Neuron (in vitro differentiated cells): Measurements from ENCODE around the gene SLC22A4.

Source experiments
- H2AFZ ChIP-seq: one replicate; pipeline ENCODE4 v1.6.1; 2013; ENCODE audit warnings: low read depth, mild to moderate bottlenecking, inconsistent platforms, low read length, moderate library complexity
- H3K27me3 ChIP-seq: one replicate; pipeline ENCODE4 v1.6.1; 2013; ENCODE audit warnings: low read length; ENCODE audit not compliant: insufficient read depth
- H3K36me3 ChIP-seq: one replicate; pipeline ENCODE4 v1.6.1; 2013; ENCODE audit warnings: low read length; ENCODE audit not compliant: insufficient read depth
- H3K4me1 ChIP-seq: one replicate; pipeline ENCODE4 v1.6.1; 2013; ENCODE audit warnings: low read length; ENCODE audit not compliant: insufficient read depth
- H3K4me3 ChIP-seq: 2 replicates; pipeline ENCODE4 v1.5.1; 2013; ENCODE audit warnings: mild to moderate bottlenecking, low read length, moderate library complexity
- H3K9me3 ChIP-seq: one replicate; pipeline ENCODE4 v1.6.1; 2013; ENCODE audit warnings: low read length

SLC22A4 gene

GRCh38 chr5:132258102-132259068 is 35.8 kb upstream of the SLC22A4 start:
- Histone ChIP-seq H3K4me3 (no peak overlapping the region), H2AFZ (no peak overlapping the region), H3K9me3 (no peaks in the 10 kb centered on the region), H3K27me3 (peaks cover 7% of the 10 kb centered on the region), H3K36me3 (no peaks in the 10 kb centered on the region), H3K4me1 (no peaks in the 10 kb centered on the region)

- Histone ChIP-seq H3K4me1 (no peaks in the 10 kb centered on the region), H3K9me3 (no peaks in the 10 kb centered on the region), H3K27me3 (peaks cover 7% of the 10 kb centered on the region), H3K4me3 (no peak overlapping the region), H3K36me3 (no peaks in the 10 kb centered on the region), H2AFZ (no peak overlapping the region)
Observed at GRCh38 chr5:132259069-132259851, 34.9 kb upstream of the SLC22A4 start.

GRCh38 chr5:132260051-132260450 is 34.1 kb upstream of the SLC22A4 start:
- Histone ChIP-seq H2AFZ (no peak overlapping the region), H3K4me3 (no peak overlapping the region), H3K36me3 (no peaks in the 10 kb centered on the region), H3K9me3 (no peaks in the 10 kb centered on the region), H3K27me3 (peaks cover 7% of the 10 kb centered on the region), H3K4me1 (no peaks in the 10 kb centered on the region)

DNA sequence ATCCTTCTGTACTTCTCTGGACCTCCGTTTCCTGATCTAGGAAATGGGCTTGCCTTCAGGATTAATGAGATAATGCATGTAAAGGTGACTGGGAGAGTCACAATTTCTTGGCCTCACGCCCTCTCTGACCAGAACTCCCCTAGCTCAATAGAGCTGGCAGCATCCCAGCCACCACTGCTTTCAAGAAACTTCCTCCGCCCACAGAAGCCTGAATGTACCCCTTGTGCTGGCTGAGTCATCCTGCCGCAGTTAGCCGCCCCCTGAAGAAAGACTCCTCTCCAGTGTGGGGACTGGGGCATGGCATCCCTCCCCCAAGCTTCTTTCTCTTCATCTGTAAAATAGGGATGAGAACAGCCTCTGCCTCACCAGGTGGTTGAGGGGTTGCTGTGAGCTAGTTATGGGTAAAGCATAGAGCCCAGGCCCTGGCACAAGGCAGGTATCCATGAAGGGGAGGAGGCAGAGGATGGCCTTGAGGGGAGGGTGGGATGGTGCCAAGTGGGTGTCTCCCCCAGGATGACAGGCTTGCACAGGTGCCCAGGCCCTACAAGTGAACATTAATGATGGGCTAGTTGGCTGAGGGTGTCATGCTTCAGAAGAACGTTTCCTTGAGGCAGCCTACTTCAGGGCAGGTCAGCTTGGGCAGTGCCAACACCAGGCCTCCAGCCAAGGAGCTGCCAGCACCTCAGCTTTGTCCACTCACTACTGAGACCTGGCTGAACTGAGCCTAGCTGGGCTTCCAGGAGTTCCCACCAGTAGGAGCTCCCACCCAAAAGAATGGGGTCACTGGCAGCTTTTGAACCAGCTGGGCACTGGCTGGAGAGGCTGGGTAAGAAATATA is 33.3 kb upstream of the SLC22A4 start:
- Histone ChIP-seq H3K4me1 (no peaks in the 10 kb centered on the region), H3K36me3 (no peaks in the 10 kb centered on the region), H3K4me3 (no peak overlapping the region), H3K9me3 (no peaks in the 10 kb centered on the region), H3K27me3 (peaks cover 7% of the 10 kb centered on the region), H2AFZ (no peak overlapping the region)

- no peaks in the 10 kb centered on the region for H3K36me3 ChIP-seq
- peaks cover 8% of the 10 kb centered on the region for H3K27me3 ChIP-seq
- H3K4me3 ChIP-seq: no peak overlapping the region
- H3K4me1 ChIP-seq: no peaks in the 10 kb centered on the region
- H3K9me3 ChIP-seq: no peaks in the 10 kb centered on the region
- H2AFZ ChIP-seq: no peak overlapping the region
Observed at GRCh38 chr5:132261881-132262845, 32.0 kb upstream of the SLC22A4 start.

GRCh38 chr5:132262882-132263547 is 31.2 kb upstream of the SLC22A4 start:
- H2AFZ ChIP-seq: no peak overlapping the region
- H3K9me3 ChIP-seq: no peaks in the 10 kb centered on the region
- no peak overlapping the region for H3K4me3 ChIP-seq
- H3K27me3 ChIP-seq: peaks cover 8% of the 10 kb centered on the region
- H3K4me1 ChIP-seq: no peaks in the 10 kb centered on the region
- H3K36me3 ChIP-seq: no peaks in the 10 kb centered on the region

- Histone ChIP-seq H2AFZ (no peak overlapping the region), H3K4me1 (peaks cover 3% of the 10 kb centered on the region), H3K4me3 (no peak overlapping the region), H3K36me3 (no peaks in the 10 kb centered on the region), H3K9me3 (no peaks in the 10 kb centered on the region), H3K27me3 (peaks cover 8% of the 10 kb centered on the region)
Observed at GRCh38 chr5:132263548-132264261, 30.5 kb upstream of the SLC22A4 start.

- Histone ChIP-seq H2AFZ (no peak overlapping the region), H3K4me1 (peaks cover 11% of the 10 kb centered on the region), H3K4me3 (no peak overlapping the region), H3K9me3 (no peaks in the 10 kb centered on the region), H3K36me3 (no peaks in the 10 kb centered on the region), H3K27me3 (peaks cover 8% of the 10 kb centered on the region)
Observed at GRCh38 chr5:132264546-132265335, 29.5 kb upstream of the SLC22A4 start.

DNA sequence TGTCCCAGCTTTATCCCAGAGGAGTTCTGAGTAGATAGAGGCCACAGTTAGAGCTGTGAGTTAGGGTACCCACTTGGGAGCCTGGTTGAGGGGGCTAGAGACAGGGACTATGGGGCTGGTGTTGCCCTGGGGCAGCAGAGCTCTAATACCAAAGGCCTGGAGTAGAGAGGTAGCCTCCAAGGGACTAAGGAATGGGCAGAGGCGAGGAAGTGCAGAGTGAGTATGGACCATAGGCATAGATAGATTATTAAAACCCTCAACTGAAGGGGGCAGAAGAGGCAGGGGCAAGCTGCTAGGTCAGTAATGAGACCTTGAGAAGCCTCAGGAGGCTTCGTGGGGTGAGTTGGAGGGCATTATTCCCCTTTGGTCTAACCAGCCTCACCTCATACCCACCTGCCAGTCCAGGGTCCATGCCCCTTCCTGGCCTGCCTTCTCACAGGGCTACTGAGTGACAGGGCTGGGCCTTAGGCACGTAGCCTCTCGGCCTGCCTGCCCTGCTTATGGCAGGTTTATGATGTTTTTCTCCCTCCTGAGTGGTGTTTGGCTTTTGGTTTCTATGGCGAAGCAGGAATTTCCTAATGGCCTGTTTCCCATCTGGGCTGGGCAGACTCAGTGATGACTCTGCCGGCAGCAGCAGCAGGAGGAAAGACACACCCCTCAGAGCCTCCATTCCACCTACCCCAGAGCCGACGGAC is 28.7 kb upstream of the SLC22A4 start:
- Histone ChIP-seq H3K9me3 (no peaks in the 10 kb centered on the region), H3K27me3 (peaks cover 8% of the 10 kb centered on the region), H3K36me3 (no peaks in the 10 kb centered on the region), H2AFZ (no peak overlapping the region), H3K4me3 (no peak overlapping the region), H3K4me1 (peaks cover 11% of the 10 kb centered on the region)

- Histone ChIP-seq H3K27me3 (peaks cover 8% of the 10 kb centered on the region), H3K4me3 (no peak overlapping the region), H3K9me3 (no peaks in the 10 kb centered on the region), H2AFZ (no peak overlapping the region), H3K4me1 (peaks cover 11% of the 10 kb centered on the region), H3K36me3 (no peaks in the 10 kb centered on the region)
Observed at GRCh38 chr5:132266031-132266835, 28.0 kb upstream of the SLC22A4 start.
